Activated T-cell treated with anti-CD3 and anti-CD28 coated beads, Interleukin-2, amount 50 U/mL, for 1 hour (primary cell): ENCODE data around the gene DEDD.
"Not testable (repeated sequence)": the region's sequence is repeated elsewhere in the genome, so short reads cannot be mapped to it uniquely, and the experiment has no call there.

Experiments used
- DNase-seq: peaks from one replicate; pipeline ENCODE4 v3.0.0-alpha.2; 2020

DEDD gene

GRCh38 chr1:161121834-161122233, 10.6 kb downstream of the DEDD start:
- no peak for DNase-seq

GRCh38 chr1:161121042-161121650, 11.3 kb downstream of the DEDD start:
- DNase-seq: no peak

DNA sequence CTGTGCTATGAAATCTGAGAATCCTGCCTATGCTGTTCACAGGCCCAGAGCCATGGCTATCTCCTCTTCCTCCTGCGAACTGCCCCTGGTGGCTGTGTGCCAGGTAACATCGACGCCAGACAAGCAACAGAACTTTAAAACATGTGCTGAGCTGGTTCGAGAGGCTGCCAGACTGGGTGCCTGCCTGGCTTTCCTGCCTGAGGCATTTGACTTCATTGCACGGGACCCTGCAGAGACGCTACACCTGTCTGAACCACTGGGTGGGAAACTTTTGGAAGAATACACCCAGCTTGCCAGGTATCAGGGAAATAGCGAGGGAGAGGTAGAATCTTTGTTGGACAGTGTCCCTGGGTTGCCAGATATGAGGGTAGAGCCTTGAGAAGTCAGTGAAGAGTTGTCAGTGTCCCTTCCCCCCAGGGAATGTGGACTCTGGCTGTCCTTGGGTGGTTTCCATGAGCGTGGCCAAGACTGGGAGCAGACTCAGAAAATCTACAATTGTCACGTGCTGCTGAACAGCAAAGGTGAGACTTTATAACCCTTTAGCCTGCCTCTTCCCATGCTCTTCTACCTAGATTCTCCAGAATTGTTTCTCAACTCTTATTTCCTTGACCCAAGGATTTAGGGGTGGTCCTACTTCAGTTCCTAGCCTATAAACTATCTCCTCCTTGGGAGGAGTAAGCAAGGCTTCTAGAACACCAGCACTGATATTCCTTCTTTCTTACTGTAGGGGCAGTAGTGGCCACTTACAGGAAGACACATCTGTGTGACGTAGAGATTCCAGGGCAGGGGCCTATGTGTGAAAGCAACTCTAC, 13.2 kb downstream of the DEDD start:
- peak; percentile 51 for DNase-seq

- DNase-seq: peak; percentile 87
These were observed 14.5 kb downstream of the DEDD start, which contains the start of the genes NIT1 and PFDN2 for GRCh38 chr1:161117759-161118581. TSS of gene NIT1 (plus strand) at chr1:161118105. CDS start at chr1:161118177, 72 bp downstream. TSS of gene PFDN2 (minus strand) at chr1:161118037. CDS start at chr1:161118026, 11 bp downstream.

DNA sequence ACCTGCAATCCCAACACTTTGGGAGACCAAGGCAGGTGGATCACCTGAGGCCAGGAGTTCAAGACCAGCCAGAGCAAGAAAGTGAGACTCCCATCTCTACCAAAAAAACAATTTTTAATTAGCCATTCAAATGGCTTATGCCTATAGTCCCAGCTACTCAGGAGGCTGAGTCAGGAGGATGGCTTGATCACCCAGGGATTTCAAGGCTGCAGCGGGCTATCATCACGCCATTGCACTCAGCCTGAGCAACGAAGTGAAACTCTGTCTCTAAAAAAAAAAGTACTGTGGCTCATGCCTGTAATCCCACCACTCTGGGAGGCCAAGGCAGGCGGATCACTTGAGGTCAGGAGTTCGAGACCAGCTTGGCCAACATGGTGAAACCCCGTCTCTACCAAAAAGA, 16.5 kb downstream of the DEDD start:
- DNase-seq: not testable (repeated sequence)

DNA sequence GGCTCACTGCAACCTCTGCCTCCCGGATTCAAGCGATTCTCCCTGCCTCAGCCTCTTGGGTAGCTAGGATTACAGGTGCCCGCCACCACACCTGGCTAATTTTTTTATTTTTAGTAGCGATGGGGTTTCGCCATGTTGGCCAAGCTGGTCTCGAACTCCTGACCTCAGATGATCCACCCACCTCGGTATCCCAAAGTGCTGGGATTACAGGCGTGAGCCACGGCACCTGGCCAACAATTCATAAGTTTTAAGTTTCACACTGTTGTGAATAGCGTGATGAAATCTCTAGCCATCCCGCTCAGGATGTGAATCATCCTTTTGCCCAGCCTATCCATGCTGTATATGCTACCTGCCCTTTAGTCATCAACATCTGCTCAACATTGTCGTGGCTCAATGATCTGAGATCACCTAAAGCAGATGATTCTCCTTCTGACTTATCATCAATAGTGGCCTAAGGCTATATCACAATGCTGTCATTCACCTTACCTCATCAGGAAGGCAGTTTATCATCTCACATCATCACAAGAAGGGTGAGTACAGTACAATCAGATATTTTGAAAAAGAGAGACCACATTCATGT, 17.2 kb downstream of the DEDD start:
- no peak for DNase-seq

DNA sequence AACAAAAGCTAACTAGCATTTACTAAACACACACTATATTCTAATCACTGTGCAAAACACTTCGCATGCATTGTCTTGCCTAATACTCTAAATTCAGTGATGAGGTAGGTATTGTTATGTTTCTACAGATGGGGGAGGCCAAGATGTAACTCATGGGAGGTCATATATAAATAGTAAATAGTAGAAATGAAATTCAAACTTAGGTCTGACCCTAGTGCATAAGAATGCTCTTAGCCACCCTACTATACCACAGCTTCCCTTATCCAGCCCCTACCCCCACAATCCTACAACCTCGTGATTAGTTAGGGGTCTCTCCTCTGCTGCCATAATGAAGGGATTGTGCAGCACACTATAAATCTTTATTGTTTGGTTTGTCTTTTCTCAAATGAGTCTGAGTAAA, 17.9 kb downstream of the DEDD start:
- no peak for DNase-seq

DNA sequence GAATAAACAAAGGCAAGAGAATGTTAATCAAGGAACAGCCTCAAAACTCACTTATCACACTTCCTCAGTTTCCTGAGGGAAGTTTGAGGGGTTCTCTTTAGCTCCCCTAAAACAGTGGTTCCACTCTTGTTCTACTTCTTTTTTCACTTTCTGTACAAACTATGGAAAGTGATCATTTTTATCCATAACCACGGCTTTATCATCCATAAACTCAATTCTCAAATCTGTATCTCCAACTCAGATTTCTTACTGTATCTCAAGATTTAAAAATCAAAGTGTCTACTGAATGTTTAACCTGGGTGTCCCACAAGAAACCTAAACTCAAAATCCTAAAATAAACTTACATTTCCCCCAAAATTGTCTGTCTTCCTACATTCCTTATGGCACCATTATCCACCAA, 18.6 kb downstream of the DEDD start:
- no peak for DNase-seq

- no peak for DNase-seq
These were observed 20.9 kb downstream of the DEDD start for GRCh38 chr1:161111527-161111926.

DNA sequence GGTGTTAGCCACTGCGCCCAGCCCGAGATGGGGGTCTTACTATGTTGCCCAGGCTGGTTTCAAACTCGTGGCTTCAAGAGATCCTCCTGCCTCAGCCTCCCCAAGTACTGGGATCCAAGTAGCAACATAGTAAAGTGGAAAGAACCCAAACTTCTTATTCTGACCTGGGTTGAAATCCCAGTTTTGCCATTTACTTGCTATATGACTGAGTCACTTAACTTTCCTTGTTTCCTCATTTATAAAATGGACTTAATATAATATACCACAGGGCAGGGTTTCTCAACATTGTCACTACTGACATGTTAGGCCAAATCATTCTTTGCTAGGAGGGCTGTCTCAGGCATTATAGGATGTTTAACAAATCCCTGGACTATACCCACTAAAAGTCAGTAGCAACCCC, 21.4 kb downstream of the DEDD start:
- no peak for DNase-seq

GRCh38 chr1:161106431-161106830, 26.0 kb downstream of the DEDD start:
- no peak for DNase-seq

DNA sequence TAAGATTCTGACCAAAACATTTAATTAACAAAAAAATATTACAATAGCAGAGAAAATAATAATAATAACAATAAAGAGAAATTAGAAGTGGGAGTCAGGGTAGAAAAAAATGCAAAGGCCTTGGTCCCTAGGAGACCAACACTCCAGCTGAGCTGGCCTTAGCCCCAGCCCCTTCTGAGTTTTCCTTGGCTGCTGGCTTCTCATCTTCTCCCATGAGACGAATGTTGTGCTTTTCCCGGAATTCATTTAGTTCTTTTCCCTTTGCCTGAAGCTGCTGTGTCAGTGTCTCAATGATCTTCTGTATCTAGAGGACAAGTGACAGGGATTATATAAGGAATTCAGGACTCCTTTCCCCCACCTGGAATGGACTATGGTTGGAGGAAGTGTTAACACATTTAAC, 31.9 kb downstream of the DEDD start:
- no peak for DNase-seq

DNA sequence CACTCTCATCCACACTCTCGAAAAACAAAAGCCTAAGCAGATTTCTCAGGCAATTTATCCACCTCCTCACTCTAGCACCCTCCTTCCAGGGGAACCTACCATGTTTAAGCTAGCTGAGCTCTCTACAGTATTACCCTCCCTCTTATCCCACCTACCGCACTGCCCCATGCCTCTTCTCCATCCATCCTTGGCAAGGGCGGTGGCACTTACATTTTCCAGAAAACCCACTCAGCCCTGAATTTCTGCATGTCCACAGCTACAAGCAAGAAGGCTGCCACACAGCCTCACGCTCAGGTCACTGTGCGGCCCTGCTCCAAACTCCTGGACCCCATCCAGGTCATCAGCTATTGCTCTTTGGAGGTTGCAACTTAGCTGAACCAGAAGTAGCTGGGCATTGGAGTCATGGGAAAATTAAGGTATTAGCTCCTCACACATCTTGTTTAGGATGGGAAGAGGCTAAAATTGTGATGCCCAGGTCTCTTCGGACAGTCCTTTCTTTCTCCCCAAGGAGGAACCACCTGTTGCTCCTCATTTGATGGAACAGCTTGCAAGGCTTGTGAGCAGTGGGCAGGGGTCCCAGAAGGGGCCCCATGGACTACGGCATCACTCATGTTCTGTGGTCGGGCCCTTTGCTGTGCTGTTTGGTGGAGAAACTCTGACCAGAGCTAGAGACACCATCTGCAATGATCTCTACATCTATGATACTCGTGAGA, 33.2 kb downstream of the DEDD start:
- no peak for DNase-seq

DNA sequence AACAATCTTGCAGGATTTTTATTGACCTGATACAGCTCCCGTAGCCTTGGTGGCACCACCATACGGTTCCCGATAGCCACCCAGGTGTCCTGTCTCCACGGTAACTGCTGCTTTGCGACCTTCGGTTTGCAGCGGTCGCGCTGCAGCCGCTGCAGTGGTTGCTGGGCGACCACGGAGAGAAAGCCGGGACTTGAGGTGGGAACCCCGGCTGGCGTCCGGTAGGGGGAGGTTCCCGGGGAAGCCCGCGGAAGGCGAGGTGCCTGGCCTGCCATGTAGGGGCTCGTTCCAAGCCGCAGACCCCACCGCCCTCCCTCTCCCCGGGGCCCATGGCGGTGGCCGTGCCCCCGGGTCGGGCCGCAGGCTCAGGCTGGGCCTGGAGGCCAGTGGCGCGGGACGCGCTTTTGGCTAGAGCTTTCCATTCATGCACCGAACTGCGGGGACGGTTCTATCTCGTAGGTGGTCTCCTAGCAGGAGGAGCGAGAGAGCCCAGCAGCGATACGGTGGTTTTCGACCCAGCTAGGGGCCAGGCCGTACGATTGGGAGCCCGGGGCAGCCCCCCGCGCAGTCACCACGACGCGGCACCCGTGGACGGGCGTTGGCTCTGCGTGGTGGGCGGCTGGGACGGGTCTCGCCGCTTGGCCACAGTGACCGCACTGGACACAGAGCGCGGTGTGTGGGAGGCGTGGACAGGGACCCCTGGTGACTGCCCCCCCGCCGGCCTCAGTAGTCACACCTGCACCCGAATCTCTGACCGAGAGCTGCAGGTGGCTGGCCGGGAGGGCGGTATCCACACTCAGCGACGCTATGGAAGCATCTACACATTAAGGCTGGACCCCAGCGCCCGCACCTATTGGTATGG, 34.0 kb downstream of the DEDD start, which contains the start of gene KLHDC9:
KLHDC9 (plus strand) TSS at position 152 of the 859 bp plus-strand sequence; CDS start at position 327, 175 bp downstream.
- peak; percentile 64 for DNase-seq

DNA sequence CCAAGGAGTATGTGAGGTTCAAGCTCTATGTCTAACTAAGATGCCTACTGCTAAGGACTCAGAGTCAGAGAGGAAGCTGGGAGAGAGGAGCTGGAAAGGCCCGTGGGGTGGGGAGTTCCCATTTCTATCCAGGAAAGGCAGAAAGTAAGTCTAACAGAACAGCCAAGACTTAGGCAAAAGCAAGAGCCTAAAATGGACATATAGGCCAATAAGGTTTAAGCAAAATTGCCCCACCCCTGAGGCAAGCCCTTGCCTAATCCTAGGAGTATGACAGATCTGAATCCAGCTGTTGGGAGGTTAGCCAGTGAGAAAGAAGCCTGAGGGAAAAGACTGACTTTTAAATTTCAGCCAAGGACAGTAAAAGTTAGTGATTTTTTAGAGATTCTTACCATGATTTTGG, 35.9 kb downstream of the DEDD start:
- DNase-seq: no peak

GRCh38 chr1:161096015-161096414, 36.5 kb downstream of the DEDD start:
- DNase-seq: no peak

DNA sequence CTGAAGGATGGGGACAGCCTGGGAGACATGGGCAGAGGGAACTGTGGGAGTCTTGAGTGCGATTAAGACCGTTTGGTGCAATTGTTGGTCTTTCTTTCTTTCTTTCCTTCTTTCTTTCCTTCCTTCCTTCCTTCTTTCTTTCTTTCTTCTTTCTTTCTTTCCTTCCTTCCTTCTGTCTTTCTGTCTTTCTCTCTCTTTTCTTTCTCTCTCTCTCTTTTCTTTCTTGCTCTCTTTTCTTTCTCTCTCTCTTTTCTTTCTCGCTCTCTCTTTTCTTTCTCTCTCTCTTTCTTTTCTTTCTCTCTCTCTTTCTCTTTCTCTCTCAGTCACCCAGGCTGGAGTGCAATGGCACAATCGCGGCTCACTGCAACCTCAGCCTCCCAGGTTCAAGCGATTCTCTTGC, 37.2 kb downstream of the DEDD start:
- no peak for DNase-seq

GRCh38 chr1:161094481-161094880, 38.0 kb downstream of the DEDD start:
- no peak for DNase-seq

GRCh38 chr1:161092621-161093028, 39.8 kb downstream of the DEDD start:
- no peak for DNase-seq

DNA sequence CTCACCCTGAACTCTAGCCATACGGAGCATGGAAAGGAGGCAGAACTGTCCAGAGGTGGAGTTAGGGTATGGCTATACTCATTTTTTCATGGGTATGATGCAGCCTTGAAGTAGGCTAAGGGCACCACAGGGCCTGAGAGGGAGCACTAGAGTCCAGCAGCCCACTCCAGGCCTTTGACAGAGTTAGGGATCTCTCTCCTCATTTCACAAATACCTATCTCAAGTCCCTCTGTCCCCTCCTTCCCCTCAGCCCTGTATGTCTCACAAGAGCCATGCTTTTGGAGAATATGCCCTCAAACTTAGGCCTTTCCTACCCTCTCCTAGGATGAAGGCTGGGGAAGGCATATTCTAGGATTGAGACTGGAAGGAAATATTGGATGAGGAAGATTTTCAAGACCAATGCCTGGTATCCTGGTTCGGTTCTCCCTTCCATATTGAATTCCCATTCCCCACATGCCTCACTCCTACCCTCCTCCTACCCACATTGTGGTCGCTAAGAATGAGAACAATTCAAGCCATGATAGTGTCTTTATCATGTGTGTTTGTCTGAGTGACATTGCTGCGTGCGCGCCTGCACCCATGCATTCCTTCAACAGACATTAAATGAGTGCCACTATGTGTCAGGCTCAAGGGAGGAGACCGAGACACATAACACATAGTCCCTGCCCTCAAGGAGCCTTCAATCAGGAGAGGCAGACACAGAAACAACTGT, 40.5 kb downstream of the DEDD start:
- no peak for DNase-seq

GRCh38 chr1:161091093-161091492, 41.4 kb downstream of the DEDD start:
- no peak for DNase-seq
